ENCODE results near the gene PBX3. TPM values are rescaled to one million over a fixed set of nuclear protein-coding genes. Genes with fewer than 3 reads are reported as not detected.

The PBX3 gene
- total and polyA plus RNA-seq, 4 donors = 7.3 to 18.9 (median 11.1) TPM

- TF ChIP-seq RXRA (IDR thresholded peaks at IDR 0.05) = no peak
These were observed 164.9 kb downstream of the PBX3 start (continued) for GRCh38 chr9:125911861-125912644.

GRCh38 chr9:125912667-125913066, 165.5 kb downstream of the PBX3 start:
- DNase-seq (ENCODE audit: low spot score) = no peak
- Histone ChIP-seq H3K36me3 (ENCODE audit: control insufficient read depth in 4 of 4, insufficient read depth in 3 of 4, low read depth in 1 of 4, low read length in 3 of 4) (no peaks in the 10 kb centered on the region), H3K27me3 (ENCODE audit: control insufficient read depth in 4 of 4, insufficient read depth in 4 of 4, low read length in 3 of 4) (no peaks in the 10 kb centered on the region), H3K27ac (ENCODE audit: low read depth in 1 of 2, low read length in 2 of 2) (no peak overlapping the region), H3K4me3 (ENCODE audit: low read depth in 1 of 3, low read length in 3 of 3) (no peak overlapping the region), H3K9ac (ENCODE audit: low read depth in 1 of 2, low read length in 2 of 2) (no peak overlapping the region), H3K9me3 (ENCODE audit: control insufficient read depth in 4 of 4, low read length in 3 of 4) (no peaks in the 10 kb centered on the region), H3K4me1 (ENCODE audit: control insufficient read depth in 4 of 4, insufficient read depth in 4 of 4, low read length in 3 of 4) (peaks cover 0 to 13% (median 5%) of the 10 kb centered on the region in 4 donors)
- no peak for TF ChIP-seq RAD21 (IDR thresholded peaks at IDR 0.05)
- TF ChIP-seq FOXA2 (IDR thresholded peaks at IDR 0.05) = no peak
- no peak for TF ChIP-seq YY1 (IDR thresholded peaks at IDR 0.05)
- TF ChIP-seq JUND (IDR thresholded peaks at IDR 0.05) = no peak
- TF ChIP-seq ZBTB33 (IDR thresholded peaks at IDR 0.05) = no peak
- no peak for TF ChIP-seq FOXA1 (IDR thresholded peaks at IDR 0.05)
- no peak for TF ChIP-seq HNF4G (IDR thresholded peaks at IDR 0.05)
- no peak for TF ChIP-seq HNF4A (conservative IDR thresholded peaks at IDR 0.05)
- TF ChIP-seq MAX (IDR thresholded peaks at IDR 0.05) = no peak

- Histone ChIP-seq H3K9me3 (ENCODE audit: control insufficient read depth in 4 of 4, low read length in 3 of 4) (no peaks in the 10 kb centered on the region), H3K27me3 (ENCODE audit: control insufficient read depth in 4 of 4, insufficient read depth in 4 of 4, low read length in 3 of 4) (no peaks in the 10 kb centered on the region), H3K27ac (ENCODE audit: low read depth in 1 of 2, low read length in 2 of 2) (no peak overlapping the region), H3K4me3 (ENCODE audit: low read depth in 1 of 3, low read length in 3 of 3) (no peak overlapping the region), H3K36me3 (ENCODE audit: control insufficient read depth in 4 of 4, insufficient read depth in 3 of 4, low read depth in 1 of 4, low read length in 3 of 4) (no peaks in the 10 kb centered on the region), H3K9ac (ENCODE audit: low read depth in 1 of 2, low read length in 2 of 2) (no peak overlapping the region), H3K4me1 (ENCODE audit: control insufficient read depth in 4 of 4, insufficient read depth in 4 of 4, low read length in 3 of 4) (peaks cover 0 to 13% (median 5%) of the 10 kb centered on the region in 4 donors)
- no peak for DNase-seq (ENCODE audit: low spot score)
- TF ChIP-seq MAX (IDR thresholded peaks at IDR 0.05) (no peak), EGR1 (IDR thresholded peaks at IDR 0.05; ENCODE audit: low read depth in 2 of 2) (no peak), FOXA2 (IDR thresholded peaks at IDR 0.05) (no peak), GABPA (IDR thresholded peaks at IDR 0.05 in 1 of 2, conservative IDR thresholded peaks at IDR 0.05 in 1 of 2) (no peak), FOXA1 (IDR thresholded peaks at IDR 0.05) (no peak), SP1 (IDR thresholded peaks at IDR 0.05) (no peak)
- WGBS = 69% methylated on average over 2 of the region's 2 CpGs
These were observed 166.4 kb downstream of the PBX3 start for GRCh38 chr9:125913551-125913950.

- H3K4me1 ChIP-seq (ENCODE audit: control insufficient read depth in 4 of 4, insufficient read depth in 4 of 4, low read length in 3 of 4) = peaks cover 0 to 13% (median 5%) of the 10 kb centered on the region in 4 donors
- WGBS = 94% methylated on average over 1 of the region's 1 CpG
- no peaks in the 10 kb centered on the region for H3K36me3 ChIP-seq (ENCODE audit: control insufficient read depth in 4 of 4, insufficient read depth in 3 of 4, low read depth in 1 of 4, low read length in 3 of 4)
- no peak overlapping the region for H3K4me3 ChIP-seq (ENCODE audit: low read depth in 1 of 3, low read length in 3 of 3)
- H3K27ac ChIP-seq (ENCODE audit: low read depth in 1 of 2, low read length in 2 of 2) = no peak overlapping the region
- H3K27me3 ChIP-seq (ENCODE audit: control insufficient read depth in 4 of 4, insufficient read depth in 4 of 4, low read length in 3 of 4) = no peaks in the 10 kb centered on the region
- no peak for TF ChIP-seq TAF1 (conservative IDR thresholded peaks at IDR 0.05)
- no peaks in the 10 kb centered on the region for H3K9me3 ChIP-seq (ENCODE audit: control insufficient read depth in 4 of 4, low read length in 3 of 4)
- DNase-seq (ENCODE audit: low spot score) = no peak
- no peak overlapping the region for H3K9ac ChIP-seq (ENCODE audit: low read depth in 1 of 2, low read length in 2 of 2)
These were observed 167.2 kb downstream of the PBX3 start for GRCh38 chr9:125914411-125914810.
